Smooth muscle cell (in vitro differentiated cells): ENCODE data around the gene LRRC72. TPM values are rescaled to one million over a fixed set of nuclear protein-coding genes. Genes with fewer than 3 reads are reported as not detected.

Experiments used
- DNase-seq: peaks from one replicate; lab custom pipeline; 2025; ENCODE audit not compliant: unreplicated experiment; lab: John Stamatoyannopoulos, UW
- H2AFZ ChIP-seq: fragments of 200-600 bp; sonication (generic); 2 replicates; pipeline ENCODE4 v1.6.0; 2016; ENCODE audit warnings: antibody characterized with exemption, low read depth, mild to moderate bottlenecking
- H3F3A ChIP-seq: fragments of 200-600 bp; sonication (generic); 2 replicates; pipeline ENCODE4 v1.6.0; 2017; ENCODE audit warnings: antibody characterized with exemption, low read depth
- H3K27ac ChIP-seq: fragments of 200-600 bp; sonication (generic); 2 replicates; pipeline ENCODE4 v1.5.1; 2016; ENCODE audit warnings: low read depth, mild to moderate bottlenecking
- H3K27me3 ChIP-seq: fragments of 200-600 bp; sonication (generic); 2 replicates; pipeline ENCODE4 v1.6.1; 2016; ENCODE audit warnings: low read depth, mild to moderate bottlenecking
- H3K36me3 ChIP-seq: fragments of 200-600 bp; sonication (generic); 2 replicates; pipeline ENCODE4 v1.5.1; 2016; ENCODE audit warnings: low read depth
- H3K4me1 ChIP-seq: fragments of 200-600 bp; sonication (generic); 2 replicates; pipeline ENCODE4 v1.5.1; 2016; ENCODE audit warnings: low read depth
- H3K4me2 ChIP-seq: fragments of 200-600 bp; sonication (generic); 2 replicates; pipeline ENCODE4 v1.6.0; 2016; ENCODE audit warnings: mild to moderate bottlenecking
- H3K4me3 ChIP-seq: fragments of 200-600 bp; sonication (generic); 2 replicates; pipeline ENCODE4 v1.5.1; 2016; ENCODE audit warnings: mild to moderate bottlenecking
- H3K79me2 ChIP-seq: fragments of 200-600 bp; sonication (generic); 2 replicates; pipeline ENCODE4 v1.6.0; 2016; ENCODE audit warnings: low read depth, mild to moderate bottlenecking
- H3K9ac ChIP-seq: fragments of 200-600 bp; sonication (generic); 2 replicates; pipeline ENCODE4 v1.6.0; 2016; ENCODE audit warnings: low read depth
- H3K9me3 ChIP-seq: fragments of 200-600 bp; sonication (generic); replicated peaks from 2 replicates; pipeline ENCODE4 v1.5.1; 2016; ENCODE audit warnings: low read depth
- H4K20me1 ChIP-seq: fragments of 200-600 bp; sonication (generic); 2 replicates; pipeline ENCODE4 v1.6.0; 2016; ENCODE audit warnings: low read depth
- WGBS: methylation state at CpG from one replicate; pipeline ENCODE4 v1.1.7; 2016; ENCODE audit warnings: low lambda C conversion rate; 5-methylcytosine and 5-hydroxymethylcytosine counted together
- polyA plus RNA-seq: library from polyadenylated mRNA; unstranded; fragments of >200 nt; fragmentation: Nextera tagmentation; extraction: Ambion mirVana; gene quantifications from 2 replicates; pipeline ENCODE4 v1.2.1, GENCODE V29; 2016
- total RNA-seq: library from RNA; depleted of rRNA; stranded (reverse); fragments of >200 nt; gene quantifications from 2 replicates; pipeline ENCODE4 v1.2.3, GENCODE V29; 2014
- TF ChIP-seq, protein P1 (sequence below): fragments of 200-600 bp; sonication (generic); IDR thresholded peaks from 2 replicates; pipeline ENCODE4 v1.5.1; 2017; ENCODE audit warnings: borderline replicate concordance, mild to moderate bottlenecking, antibody characterized with exemption; ENCODE audit not compliant: insufficient read depth, poor library complexity, severe bottlenecking

Gene LRRC72
- total and polyA plus RNA-seq, 2 experiments from 2014 or later: not detected

DNA sequence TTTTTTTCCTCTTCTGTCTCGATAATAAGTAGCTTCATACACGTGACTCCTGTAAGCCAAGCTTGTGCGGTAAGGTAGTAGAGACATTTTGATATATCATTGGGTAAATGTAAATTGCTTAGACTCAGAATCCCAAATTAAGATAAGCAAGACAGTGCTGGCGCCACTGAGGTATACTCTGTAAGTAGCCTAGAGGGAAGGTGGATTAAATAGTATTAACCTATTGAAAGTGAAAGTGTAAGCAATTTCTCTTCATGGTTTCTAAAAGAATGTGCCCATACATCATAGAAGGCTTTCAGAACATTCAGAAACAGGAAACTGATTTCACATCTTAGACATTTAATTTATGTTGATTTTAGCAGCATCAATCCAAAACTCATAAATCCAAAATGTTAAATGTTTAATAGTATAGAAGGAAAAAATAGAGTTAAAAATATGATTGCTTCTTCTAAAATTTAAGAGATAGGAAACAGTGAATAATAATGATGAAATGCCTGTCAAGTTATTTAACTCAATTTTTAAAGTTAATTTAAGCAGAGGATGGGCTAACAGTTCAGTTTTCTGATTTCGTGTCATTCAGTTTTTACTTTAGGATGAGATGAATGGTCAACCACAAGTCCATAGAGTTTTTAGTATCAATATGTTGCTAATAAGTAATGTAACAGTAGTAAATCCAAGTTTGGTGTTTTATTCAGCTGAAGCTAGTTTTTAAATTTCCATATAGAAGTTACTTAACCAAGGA lies 36.8 kb downstream of the LRRC72 start:
- no peak overlapping the region for H3K9ac ChIP-seq
- DNase-seq: no peak
- H3K79me2 ChIP-seq: no peaks in the 10 kb centered on the region
- TF ChIP-seq, protein P1, sequence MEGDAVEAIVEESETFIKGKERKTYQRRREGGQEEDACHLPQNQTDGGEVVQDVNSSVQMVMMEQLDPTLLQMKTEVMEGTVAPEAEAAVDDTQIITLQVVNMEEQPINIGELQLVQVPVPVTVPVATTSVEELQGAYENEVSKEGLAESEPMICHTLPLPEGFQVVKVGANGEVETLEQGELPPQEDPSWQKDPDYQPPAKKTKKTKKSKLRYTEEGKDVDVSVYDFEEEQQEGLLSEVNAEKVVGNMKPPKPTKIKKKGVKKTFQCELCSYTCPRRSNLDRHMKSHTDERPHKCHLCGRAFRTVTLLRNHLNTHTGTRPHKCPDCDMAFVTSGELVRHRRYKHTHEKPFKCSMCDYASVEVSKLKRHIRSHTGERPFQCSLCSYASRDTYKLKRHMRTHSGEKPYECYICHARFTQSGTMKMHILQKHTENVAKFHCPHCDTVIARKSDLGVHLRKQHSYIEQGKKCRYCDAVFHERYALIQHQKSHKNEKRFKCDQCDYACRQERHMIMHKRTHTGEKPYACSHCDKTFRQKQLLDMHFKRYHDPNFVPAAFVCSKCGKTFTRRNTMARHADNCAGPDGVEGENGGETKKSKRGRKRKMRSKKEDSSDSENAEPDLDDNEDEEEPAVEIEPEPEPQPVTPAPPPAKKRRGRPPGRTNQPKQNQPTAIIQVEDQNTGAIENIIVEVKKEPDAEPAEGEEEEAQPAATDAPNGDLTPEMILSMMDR: no peak
- no peak overlapping the region for H3K4me3 ChIP-seq
- no peaks in the 10 kb centered on the region for H3K27me3 ChIP-seq
- 84% methylated on average over 5 of the region's 5 CpGs for WGBS
- H3K4me2 ChIP-seq: no peak overlapping the region
- no peaks in the 10 kb centered on the region for H3F3A ChIP-seq
- no peaks in the 10 kb centered on the region for H3K9me3 ChIP-seq
- no peak overlapping the region for H3K27ac ChIP-seq
- H2AFZ ChIP-seq: no peak overlapping the region
- no peaks in the 10 kb centered on the region for H3K4me1 ChIP-seq
- no peaks in the 10 kb centered on the region for H3K36me3 ChIP-seq
- no peaks in the 10 kb centered on the region for H4K20me1 ChIP-seq

DNA sequence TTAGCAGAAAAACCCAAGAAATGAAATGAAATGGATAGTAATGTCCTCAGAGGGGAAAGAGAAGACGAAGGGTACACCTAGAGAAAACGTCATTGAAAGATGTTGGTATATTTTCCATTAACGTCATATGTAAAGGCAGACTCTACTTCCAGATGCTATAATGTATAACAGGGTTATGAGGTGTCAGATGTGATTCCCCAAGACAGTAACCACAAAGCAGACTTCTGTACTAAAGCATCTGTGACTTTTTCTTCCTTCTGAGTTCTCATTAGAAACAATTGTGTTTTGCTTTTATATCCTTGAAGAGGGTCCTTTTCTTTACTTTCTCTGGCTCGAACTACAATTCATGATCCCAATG lies 37.4 kb downstream of the LRRC72 start:
- Histone ChIP-seq H3K4me3 (no peak overlapping the region), H3K27me3 (no peaks in the 10 kb centered on the region), H3K4me1 (no peaks in the 10 kb centered on the region), H4K20me1 (no peaks in the 10 kb centered on the region), H3K27ac (no peak overlapping the region), H3K9me3 (no peaks in the 10 kb centered on the region), H3K79me2 (no peaks in the 10 kb centered on the region), H2AFZ (no peak overlapping the region), H3K9ac (no peak overlapping the region), H3F3A (no peaks in the 10 kb centered on the region), H3K4me2 (no peak overlapping the region), H3K36me3 (no peaks in the 10 kb centered on the region)
- no peak for DNase-seq
- WGBS: 74% methylated on average over 4 of the region's 4 CpGs
- TF ChIP-seq, protein P1: no peak

DNA sequence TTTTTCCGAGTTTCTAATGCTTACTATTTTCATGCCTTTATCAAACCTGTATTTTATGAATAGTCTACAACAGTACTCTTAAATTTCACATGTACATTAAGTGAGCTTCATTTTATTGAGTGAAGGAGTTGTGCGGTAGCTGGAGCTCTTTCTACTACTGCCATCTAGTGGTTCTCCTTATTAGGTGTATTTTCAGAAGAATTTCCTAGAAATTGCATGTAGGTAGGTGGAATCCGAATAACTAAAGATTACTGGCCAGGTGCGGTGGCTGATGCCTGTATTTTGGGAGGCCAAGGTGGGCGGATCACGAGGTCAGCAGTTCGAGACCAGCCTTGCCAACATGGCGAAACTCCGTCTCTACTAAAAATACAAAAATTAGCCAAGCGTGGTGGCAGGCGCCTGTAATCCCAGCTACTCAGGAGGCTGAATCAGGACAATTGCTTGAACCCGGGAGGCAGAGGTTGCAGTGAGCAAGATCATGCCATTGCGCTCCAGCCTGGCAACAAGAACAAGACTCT lies 38.3 kb downstream of the LRRC72 start:
- TF ChIP-seq, protein P1: peak; percentile 77
- Histone ChIP-seq H4K20me1 (no peaks in the 10 kb centered on the region), H2AFZ (no peak overlapping the region), H3K79me2 (no peaks in the 10 kb centered on the region), H3K9me3 (no peaks in the 10 kb centered on the region), H3K27me3 (no peaks in the 10 kb centered on the region), H3K36me3 (no peaks in the 10 kb centered on the region), H3K4me1 (no peaks in the 10 kb centered on the region), H3F3A (no peaks in the 10 kb centered on the region), H3K9ac (no peak overlapping the region), H3K27ac (no peak overlapping the region), H3K4me2 (no peak overlapping the region), H3K4me3 (no peak overlapping the region)
- no peak for DNase-seq
- 27% methylated on average over 13 of the region's 13 CpGs for WGBS

GRCh38 chr7:16571941-16572340 lies 45.3 kb downstream of the LRRC72 start:
- TF ChIP-seq, protein P1: no peak
- Histone ChIP-seq H3K4me3 (no peak overlapping the region), H3K27me3 (no peaks in the 10 kb centered on the region), H3F3A (no peaks in the 10 kb centered on the region), H3K27ac (no peak overlapping the region), H3K36me3 (no peaks in the 10 kb centered on the region), H3K79me2 (no peaks in the 10 kb centered on the region), H3K9me3 (no peaks in the 10 kb centered on the region), H2AFZ (no peak overlapping the region), H3K4me1 (no peaks in the 10 kb centered on the region), H3K9ac (no peak overlapping the region), H4K20me1 (no peaks in the 10 kb centered on the region), H3K4me2 (no peak overlapping the region)
- DNase-seq: no peak
- 86% methylated on average over 4 of the region's 4 CpGs for WGBS
